Head of caudate nucleus (tissue), 42 donors: Measurements from ENCODE around the gene LY6G5B.

Source experiments
- DNase-seq, 42 donors: peaks; one replicate each; pipeline versions ENCODE4 v3.0.0 to v3.0.0-alpha.2; 2020 to 2021; ENCODE audit warnings: mixed read lengths in 7 of 42
- intact Hi-C: fragments of 100-400 bp; cut with DNase I; formaldehyde crosslinking; loops from one replicate; pipeline ENCODE4 v1.15.0; 2022

LY6G5B gene

GRCh38 chr6:31722173-31722572, 52.4 kb downstream of the LY6G5B start:
- intact Hi-C loops, result no loop called here

More at GRCh38 chr6:31722173-31722572, 52.4 kb downstream of the LY6G5B start:
- DNase-seq, result no peak
